ENCODE results near the gene OSBPL1A. TPM values are rescaled to one million over a fixed set of nuclear protein-coding genes. Genes with fewer than 3 reads are reported as not detected.

OSBPL1A gene
- total and polyA plus RNA-seq, 10 of the 15 experiments (the other 5 are each of a cell fraction or from before 2014, with no cell fraction given) = 0.02 to 0.83 (median 0.11) TPM; not detected in 6

DNA sequence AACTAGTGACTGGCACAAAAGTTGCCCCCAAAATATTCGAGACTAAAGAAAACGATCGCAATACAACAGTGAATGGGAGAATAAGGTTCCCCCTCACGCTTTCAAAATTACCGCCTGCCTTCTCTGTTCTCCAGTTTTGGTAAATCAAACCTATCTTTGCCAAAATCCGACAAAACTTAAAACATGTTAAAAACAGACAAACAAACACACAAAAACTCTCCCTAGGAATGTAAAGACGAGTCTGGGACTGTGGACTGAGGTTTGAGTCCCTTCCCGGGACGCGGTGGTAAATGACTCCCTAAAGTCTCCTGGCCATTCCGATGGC is 28.4 kb upstream of the OSBPL1A start:
- Histone ChIP-seq H3K27ac (ENCODE audit: control insufficient read depth, insufficient read depth) (no peak overlapping the region), H3K4me3 (peak overlapping the region; percentile 57; the same call in 1 of the 2 replicates), H3K79me2 (ENCODE audit: control insufficient read depth, insufficient read depth, low read length) (no peaks in the 10 kb centered on the region), H4K20me1 (ENCODE audit: control insufficient read depth, insufficient read depth) (no peaks in the 10 kb centered on the region), H3K4me2 (ENCODE audit: control insufficient read depth, insufficient read depth) (peak overlapping the region; percentile 90), H2AFZ (ENCODE audit: control insufficient read depth, low read depth, low read length) (peak overlapping the region; percentile 91), H3K27me3 (replicated peaks in 1 of 2; ENCODE audit: control insufficient read depth in 2 of 2, insufficient read depth in 2 of 2, low read length in 1 of 2) (no peaks in the 10 kb centered on the region; a peak in 1 of 4 replicates), H3K36me3 (ENCODE audit: control insufficient read depth in 2 of 2, insufficient read depth in 2 of 2, low read length in 1 of 2) (no peaks in the 10 kb centered on the region), H3K9me3 (replicated peaks; ENCODE audit: control insufficient read depth, insufficient read depth, low read length) (peaks cover 8% of the 10 kb centered on the region; the same call in 2 of the 3 replicates), H3K4me1 (ENCODE audit: control insufficient read depth, insufficient read depth, low read length) (peaks cover 6% of the 10 kb centered on the region; the same call in 1 of the 2 replicates), H3K9ac (ENCODE audit: control insufficient read depth, insufficient read depth, low read length) (peak overlapping the region; percentile 20; the same call in 1 of the 2 replicates)
- FAIRE-seq (no peak), DNase-seq (ENCODE audit: low read depth, low spot score) (no peak), ATAC-seq (no peak)
- SMC1A ChIA-PET (ENCODE audit: uncharacterized antibody, unreplicated experiment) = no interaction called here
- intact Hi-C loops (cut with micrococcal nuclease; ENCODE audit: unreplicated experiment) = no loop called here
- POLR2A ChIA-PET = no interaction called here
- RAD21 ChIA-PET (ENCODE audit: unreplicated experiment) = no interaction called here
- in situ Hi-C loops (cut with MboI) = no loop called here
- CTCF ChIA-PET = no interaction called here
- BruUV-seq (replicated peaks) = no TSS peak
- 51% methylated on average over 11 of the region's 11 CpGs for WGBS (ENCODE audit: insufficient coverage, insufficient replicate concordance, low lambda C conversion rate, missing lambda C conversion rate)
- TF ChIP-seq ZBTB4 (CRISPR knock-in tag; IDR thresholded peaks at IDR 0.05) (no peak), CUX1 (IDR thresholded peaks at IDR 0.05; ENCODE audit: insufficient replicate concordance, low read depth, low read length) (no peak), EP300 (IDR thresholded peaks at IDR 0.05; ENCODE audit: borderline replicate concordance in 1 of 2, control insufficient read depth in 1 of 2, low read depth in 2 of 2, low read length in 2 of 2) (no peak), ZBTB11 (CRISPR knock-in tag; IDR thresholded peaks at IDR 0.05) (no peak), ZSCAN29 (IDR thresholded peaks at IDR 0.05) (no peak), FOS (IDR thresholded peaks at IDR 0.05; ENCODE audit: borderline replicate concordance, extremely low read depth, insufficient read length) (no peak), SIN3A (IDR thresholded peaks at IDR 0.05; ENCODE audit: low read depth, low read length) (no peak), SKIL (IDR thresholded peaks at IDR 0.05; ENCODE audit: low read depth, poor library complexity, severe bottlenecking) (no peak), STAT1 (conservative IDR thresholded peaks at IDR 0.05) (no peak)
